ENCODE results near the gene NDUFC1.
"Not testable (repeated sequence)": the region's sequence is repeated elsewhere in the genome, so short reads cannot be mapped to it uniquely, and the experiment has no call there.

NDUFC1 gene

DNA sequence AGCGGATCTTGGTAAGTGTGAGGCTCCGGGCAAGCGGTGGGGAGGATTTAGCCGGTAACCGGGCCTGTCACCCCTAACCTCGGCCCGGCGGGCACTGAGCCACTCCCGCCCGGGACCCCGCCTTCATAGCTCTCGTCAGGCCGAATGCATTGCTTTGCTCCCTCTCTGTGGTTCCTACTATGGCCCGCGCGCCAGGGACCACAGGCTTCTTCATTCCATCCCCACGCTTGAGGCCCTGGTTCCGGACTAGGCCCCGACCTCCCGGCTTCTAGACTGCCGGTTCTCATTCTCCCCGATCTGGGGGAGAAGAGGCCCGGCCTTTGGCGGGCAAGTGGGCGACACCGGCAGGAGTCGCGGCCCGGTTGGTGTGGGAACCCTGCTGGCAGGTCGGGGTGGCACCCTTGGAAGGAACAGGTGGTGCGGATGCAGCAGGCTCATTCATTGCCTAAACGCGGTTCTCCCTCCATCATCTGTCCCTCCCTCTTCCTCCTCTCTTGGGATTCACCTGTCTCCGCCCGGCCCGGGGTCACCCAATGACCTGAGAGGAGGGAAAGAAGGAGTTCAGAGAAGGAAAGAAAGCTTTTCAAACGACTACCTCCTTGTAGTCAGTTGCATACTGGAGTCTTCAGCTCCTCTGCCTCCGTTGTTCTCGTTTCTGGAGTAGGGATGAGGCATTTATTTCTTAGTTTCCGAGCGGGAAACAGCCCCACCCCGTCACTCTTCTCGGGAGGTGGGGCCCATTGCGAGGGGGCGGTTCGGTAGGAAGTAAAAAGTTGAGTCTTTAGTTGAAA lies at the start of gene NDUFC1:
Gene NDUFC1, minus strand, starts transcription at position 657 of the 791 bp plus-strand sequence. CDS start 6,679 bp downstream, outside the sequence.
- DNase-seq, result peak; percentile 22 to 45

DNA sequence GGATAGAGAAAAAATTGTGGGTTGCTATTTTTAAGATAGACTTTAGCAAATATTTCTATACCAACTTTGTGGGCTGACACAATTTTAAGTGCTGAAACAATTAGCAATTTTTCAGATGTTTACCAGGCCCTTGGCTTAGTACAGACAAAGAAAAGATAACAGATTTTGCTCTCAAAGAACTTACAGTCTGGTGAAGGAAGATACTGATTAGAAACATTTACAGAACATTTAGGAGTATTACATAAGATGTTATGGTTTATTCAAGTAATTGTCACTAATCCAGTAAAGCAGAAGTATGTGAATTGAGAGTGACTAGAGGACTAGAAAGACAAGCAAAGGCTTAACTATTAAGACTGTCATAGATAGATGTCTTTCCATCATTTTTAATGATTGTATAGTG lies 35.3 kb upstream of the NDUFC1 start:
- DNase-seq, result no peak

DNA sequence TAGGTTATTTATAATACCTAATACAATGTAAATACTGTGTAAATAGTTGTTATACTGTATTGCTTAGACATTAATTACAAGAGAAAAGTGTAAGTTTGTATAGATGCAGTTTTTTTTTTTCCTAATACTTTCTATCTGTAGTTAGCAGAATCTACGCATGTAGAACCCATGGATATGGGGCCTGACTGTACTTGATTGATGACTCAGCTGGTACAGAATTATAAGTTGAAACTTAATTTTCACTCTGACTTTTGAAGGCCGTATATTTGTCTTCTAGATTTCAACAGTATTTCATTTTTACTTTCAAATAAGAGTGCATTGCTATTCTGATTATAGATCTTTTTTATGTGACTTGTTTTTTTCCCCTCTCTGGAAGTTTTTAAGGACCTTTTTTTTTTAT lies 30.8 kb upstream of the NDUFC1 start:
- no peak for DNase-seq

DNA sequence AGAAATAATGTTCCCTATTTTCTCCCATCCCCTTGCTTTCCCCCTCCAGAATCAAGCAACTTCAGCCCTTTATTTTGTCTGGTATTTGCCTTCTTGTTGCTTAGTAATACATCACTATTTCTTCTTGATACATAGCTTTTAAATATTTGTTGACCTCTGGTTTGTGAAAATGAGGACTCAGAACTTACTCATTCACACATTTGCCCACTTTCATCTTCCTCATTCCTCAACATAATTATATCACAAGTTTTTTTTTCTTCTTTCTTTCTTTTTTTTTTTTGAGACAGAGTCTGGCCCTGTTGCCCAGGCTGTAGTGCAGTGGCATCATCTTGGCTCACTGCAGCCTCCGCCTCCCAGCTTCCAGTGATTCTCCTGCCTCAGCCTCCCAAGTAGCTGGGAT lies 28.9 kb upstream of the NDUFC1 start:
- no peak for DNase-seq

DNA sequence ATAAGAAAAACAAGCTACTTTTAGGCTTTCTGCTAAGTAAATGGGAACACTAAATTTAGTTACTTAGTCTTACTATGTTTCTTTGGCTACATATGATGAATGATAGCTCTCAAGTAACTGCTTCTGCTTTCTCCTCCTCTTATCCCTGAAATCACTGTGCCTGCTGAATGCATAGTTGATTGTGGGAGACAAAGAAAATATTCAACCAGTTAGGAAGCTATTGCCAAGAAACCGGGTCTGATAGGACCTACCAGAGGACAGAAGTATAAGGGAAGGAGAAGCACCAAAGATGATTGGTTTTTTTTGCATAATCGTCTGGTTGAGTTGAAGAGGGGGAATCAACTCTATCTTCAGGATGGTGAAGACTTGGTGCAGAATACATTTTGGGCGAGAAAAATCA lies 28.0 kb upstream of the NDUFC1 start:
- DNase-seq, result no peak

DNA sequence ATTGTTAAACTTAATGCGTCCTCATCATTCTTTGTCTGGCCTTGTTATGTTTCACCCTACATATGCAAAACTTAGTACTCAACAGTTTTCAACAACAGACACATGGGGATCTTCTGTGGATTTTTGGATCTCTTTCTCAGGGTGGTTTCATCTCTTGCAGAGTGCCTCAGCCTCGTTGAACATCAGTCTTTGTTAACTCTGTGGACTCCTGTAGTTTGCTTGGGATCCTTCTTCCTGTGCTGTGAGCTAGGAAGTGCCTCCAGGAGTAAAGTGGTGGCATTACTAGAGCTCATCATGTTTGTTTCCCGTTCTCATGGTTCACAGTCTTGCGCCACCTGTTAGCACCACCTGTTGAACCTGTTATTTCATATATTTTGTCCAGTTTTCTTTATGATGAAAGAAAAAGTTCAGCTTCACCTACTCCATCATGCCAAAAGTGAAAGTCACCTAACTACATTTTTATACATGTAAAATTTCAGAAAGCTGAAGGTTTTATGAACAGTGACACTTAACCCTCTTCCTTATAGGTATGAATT lies 27.5 kb upstream of the NDUFC1 start:
- DNase-seq, result no peak

DNA sequence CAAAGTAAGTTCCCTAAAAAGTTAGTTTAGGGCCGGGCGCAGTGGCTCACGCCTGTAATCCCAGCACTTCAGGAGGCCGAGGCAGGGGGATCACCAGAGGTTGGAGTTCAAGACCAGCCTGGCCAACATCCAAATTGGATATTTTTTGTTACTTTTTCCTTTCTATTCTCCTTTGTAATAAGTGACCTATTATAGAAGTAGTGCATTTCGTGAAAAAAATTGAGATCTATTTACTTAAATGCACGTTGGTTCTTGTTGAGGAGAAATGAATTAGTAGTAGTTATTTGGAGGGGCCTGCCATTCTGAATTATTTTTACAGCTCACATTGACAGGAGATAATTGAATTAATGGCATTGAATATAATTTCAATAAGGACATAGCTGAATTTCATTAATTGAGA lies 22.3 kb upstream of the NDUFC1 start:
- no peak for DNase-seq

DNA sequence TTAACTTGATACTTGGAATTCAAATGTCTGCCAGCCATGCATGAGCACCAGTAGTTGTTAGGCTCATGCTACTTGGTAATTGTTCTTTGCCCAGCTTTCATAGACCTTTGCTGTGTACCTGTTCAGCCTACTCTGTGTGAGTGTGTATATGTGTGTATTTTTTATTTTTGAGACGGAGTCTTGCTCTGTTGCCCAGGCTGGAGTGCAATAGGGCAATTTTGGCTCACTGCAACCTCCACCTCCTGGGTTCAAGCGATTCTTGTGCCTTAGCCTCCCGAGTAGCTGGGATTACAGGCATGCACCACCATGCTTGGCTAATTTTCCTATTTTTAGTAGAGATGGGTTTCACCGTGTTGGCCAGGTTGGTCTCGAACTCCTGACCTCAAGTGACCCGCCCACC lies 20.3 kb upstream of the NDUFC1 start:
- not testable (repeated sequence) for DNase-seq

DNA sequence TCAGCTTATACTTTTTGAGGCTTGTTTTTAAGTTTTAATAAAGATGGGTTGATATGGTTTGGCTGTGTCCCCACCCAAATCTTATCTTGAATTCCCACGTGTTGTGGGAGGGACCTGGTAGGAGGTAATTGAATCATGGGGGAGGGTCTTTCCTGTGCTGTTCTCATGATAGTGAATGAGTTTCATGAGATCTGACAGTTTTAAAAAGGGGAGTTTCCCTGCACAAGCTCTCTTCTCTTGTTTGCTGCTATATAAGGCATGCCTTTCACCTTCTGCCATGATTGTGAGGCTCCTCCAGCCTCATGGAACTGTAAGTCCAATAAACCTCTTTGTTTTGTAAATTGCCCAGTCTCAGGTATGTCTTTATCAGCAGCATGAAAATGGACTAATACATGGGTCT lies 19.8 kb upstream of the NDUFC1 start:
- not testable (repeated sequence) for DNase-seq

DNA sequence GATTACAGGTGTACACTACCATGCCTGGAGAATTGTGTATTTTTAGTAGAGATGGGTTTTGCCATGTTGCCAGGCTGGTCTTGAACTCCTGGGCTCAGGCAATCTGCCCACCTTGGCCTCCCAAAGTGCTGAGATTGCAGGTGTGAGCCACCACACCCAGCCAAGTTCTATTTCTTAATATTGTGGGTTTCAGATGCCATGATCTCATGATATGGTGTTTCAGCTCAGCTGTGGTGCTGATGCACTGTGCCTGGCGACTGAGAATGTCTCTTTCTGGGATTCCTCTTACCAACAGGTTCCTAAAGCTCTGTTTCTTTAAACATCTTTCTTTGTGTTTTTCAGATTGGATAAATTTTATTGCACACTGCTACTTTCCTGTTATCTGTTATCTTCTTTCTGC lies 17.3 kb upstream of the NDUFC1 start:
- no peak for DNase-seq

DNA sequence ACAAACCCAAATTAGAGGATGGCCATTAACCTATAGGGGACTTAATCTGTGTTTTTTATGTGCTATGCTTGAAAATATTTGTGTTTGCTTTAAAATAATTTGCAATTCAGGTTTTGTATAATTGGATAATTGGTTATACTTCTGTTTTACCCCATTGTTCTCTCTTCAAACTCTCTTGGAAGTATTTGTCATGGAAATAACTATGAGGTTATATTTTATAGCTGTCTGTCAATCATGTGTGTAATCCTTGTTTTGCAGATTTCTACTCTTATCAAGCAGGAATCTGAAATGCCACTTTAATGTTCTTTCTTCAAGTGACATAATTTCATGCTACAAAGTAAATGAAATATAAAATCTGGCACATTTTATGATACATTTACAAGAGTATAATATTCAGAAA lies 15.4 kb upstream of the NDUFC1 start:
- DNase-seq, result no peak

DNA sequence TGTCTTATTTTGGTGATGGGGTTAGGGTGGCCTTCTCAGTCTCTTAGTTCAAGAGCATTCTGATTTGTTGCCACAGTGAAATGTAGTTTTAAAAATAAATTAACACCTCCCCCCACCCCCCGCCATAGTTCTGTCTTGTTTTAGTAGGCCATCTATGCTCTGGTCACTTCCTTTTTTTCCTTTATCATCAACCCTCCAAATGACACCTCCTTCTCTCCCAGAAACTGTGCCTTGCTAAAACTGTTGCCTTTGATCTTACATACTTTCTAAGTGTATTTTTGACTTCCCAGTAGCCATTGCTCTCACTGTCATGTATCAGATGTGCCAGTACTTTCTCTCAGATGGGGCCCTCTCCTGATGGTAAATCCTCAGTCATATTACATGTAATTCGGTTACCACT lies 14.5 kb upstream of the NDUFC1 start:
- DNase-seq, result no peak

DNA sequence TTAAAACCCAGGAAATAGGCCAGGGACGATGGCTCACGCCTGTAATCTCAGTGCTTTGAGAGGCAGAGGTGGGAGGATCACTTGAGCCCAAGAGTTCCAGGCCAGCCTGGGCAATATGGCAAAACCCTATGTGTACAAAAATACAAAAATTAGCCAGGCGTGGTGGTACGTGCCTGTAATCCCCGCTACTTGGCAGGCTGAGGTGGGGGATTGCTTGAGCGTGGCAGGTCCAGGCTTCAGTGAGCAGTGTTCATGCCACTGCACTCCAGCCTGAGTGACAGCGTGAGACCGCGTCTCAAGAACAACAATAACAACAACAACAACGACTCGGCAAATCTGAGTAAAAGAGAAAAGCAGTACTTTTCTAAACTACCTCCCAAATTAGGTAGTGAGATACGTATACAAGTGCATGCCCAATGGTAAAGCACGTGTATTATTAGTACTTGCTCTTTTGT lies 13.0 kb upstream of the NDUFC1 start:
- DNase-seq, result no peak

DNA sequence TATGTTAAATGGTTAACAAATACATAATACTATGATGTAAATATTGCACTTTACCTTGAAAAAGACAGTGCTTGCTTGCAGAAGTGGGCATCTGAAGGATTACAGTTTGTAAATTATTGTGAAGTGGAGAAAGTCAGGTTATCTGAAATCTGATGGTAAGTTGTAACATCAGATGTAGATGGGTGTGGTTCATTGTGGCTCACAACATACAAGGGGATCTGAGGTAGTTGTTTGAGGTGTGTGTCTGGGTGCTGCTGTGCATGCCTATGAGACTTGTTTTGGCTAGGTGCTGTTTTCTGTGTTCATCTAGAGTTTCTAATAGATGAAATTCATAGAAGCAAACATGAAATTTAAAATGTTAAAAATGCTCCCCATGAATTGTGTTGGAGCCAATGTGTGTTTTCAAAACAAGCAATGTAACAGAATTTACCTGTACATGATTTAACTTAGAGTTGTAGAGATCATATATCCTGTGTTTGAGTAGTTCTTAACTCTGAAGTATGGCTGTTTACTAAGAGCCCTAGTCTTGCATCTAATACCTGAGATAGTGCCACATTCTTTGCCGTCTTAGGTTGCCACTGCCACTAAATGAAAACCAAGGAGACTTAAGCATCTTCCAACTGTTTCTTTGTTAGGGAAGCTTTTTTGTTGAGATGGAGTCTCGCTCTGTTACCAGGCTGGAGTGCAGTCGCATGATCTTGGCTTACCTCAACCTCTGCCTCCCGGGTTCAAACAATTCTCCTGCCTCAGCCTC lies 11.9 kb upstream of the NDUFC1 start:
- DNase-seq, result no peak

DNA sequence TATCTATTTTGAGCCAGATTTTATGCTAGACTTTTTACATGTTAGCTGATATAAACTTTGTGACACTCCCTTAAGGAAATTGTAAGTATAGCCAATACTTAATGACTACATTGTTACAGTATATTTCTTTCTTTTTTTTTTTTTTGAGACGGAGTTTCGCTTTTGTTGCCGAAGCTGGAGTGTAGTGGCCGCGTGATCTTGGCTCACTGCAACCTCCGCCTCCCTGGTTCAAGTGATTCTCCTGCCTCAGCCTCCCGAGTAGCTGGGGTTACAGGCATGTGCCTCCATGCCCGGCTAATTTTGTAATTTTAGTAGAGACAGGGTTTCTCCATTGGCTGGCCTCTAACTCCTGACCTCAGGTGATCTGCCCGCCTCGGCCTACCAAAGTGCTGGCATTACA lies 11.1 kb upstream of the NDUFC1 start:
- DNase-seq, result not testable (repeated sequence)

DNA sequence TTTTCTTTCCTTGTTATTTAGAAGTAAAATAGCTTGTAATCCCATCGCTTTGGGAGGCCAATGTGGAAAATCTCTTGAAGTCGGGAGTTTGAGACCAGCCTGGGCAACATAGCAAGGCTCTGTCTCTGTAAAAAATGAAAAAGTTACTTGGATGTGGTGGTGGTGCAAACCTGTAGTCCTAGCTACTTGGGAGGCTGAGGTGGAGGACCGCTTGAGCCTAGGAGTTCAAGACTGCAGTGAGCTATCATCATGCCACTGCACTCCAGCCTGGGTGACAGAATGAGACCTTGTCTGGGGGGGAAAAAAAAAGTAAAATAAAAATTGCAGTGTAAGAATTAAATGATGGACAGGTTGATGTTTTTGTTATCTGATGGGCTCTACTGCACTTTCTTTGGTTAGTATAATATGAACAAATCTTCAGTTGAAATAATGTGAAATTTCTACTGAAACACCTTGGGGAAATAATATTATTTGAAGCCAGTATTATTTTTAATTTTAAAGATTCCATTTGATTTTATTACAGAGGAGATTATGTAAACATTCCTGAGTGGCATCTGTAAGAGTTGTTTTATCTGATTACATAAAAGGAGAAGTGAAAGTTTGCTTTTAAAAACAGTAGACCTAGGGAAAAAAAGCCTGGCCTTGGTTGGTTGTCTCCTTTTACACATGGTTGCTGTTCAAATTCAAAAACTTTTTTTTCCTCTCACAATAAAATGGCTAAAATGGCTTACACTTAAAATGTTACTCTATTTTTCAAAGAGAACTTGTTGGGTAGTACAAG lies 10.5 kb upstream of the NDUFC1 start:
- no peak for DNase-seq

DNA sequence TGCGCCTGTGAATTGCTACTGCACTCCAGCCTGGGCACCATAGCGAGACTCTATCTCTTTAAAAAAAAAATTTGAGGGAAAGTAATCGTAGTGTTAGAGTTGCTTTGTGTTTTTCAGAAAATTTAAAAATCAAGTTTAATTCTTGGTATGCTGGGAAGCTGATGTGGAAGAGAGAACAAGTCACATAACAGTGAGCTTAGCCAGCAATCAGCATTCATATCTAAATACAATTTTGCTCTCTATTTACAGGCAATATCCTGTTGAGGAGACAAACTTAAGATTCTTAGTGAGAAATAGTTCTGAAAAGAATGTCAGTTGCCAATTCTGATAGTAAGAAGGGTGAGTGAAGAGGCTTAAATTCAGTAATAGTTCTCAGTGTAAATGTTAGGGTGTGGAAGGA lies 9.6 kb upstream of the NDUFC1 start:
- DNase-seq, result no peak

DNA sequence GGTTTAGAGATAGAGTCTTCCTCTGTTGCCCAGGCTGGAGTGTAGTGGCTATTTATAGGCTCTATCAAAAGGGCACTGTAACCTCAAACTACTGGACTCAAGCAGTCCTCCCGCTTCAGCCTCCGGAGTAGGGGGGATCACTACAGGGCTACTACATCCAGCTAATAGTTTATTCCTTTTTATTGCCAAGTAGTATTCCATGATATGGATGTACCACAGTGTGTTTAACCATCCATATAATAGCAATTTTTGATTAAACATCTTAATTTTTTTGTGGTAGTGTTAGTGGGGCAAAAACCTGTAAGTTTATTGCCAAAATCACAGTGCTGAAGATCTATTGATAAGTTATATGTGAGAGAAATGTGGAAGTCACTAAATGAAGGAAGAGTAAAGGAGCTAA lies 2.6 kb upstream of the NDUFC1 start:
- no peak for DNase-seq

DNA sequence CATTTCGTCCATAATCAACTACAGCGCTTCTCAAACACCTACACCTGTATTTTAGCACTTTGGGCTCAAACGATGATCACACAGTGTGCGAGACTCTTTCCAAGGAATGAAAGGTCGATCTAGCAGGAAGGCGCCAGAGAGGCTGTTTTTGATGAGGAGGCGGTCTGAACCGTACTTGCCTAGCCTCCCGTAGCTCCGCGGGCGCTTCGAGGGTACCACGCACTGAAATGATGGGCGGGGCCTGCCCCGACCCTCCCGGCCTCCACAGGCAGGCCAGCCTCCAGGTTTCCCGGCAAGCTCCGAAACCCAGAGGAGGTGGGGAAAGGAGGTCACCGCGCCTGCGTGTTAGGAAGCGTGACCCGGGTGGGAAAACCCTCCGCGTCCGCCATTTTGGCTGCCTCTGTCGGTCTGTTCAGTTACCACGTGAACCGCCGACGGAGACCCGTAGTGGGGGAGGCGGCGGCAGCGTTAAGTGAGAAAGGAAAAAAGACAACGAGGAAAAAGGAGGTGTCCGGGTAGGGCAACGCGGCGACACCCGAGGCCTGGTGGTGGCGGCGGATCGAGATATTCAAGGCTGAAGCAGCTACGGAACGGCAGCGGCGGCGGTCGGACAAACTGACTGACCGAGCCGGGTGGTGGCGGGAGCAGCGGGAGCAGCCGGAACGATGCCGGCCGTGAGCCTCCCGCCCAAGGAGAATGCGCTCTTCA lies 1.0 kb downstream of the NDUFC1 start, which contains the start of gene NAA15:
Gene NAA15, plus strand, starts transcription at position 393 of the 708 bp plus-strand sequence. Its CDS starts 273 bp downstream, at position 666.
- DNase-seq, result peak; percentile 88 to 95

DNA sequence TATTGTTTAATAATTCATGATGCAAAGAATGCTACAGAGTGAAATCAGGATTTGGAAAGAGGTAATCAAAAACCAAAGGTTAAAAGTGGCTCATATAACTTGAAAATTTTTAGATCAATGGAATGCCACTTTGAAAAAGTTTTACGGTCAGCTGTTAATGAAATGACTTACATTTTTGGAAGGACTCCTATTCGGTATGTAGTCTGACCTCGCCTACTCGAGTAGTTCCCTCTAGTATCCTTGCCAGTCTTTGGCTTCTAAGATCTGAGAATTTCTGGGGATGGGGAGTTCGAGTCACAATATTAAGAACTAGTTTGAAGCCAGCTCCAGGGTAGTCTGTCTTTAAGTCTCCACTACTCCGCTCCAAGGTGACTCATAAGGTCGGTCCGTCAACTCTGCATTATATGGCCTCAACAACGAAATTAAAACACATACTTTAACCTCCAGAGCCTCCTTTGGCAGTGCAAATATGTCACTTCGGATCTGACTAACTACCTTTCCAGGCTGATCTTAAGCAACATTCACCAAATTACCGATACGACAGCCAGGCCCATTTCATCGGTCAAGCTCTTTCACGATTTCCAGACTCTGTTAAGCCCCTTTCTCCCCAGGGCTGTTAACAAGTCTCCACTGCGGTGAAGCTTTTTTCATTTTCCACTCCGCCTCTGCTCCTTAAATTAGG lies 1.7 kb downstream of the NDUFC1 start:
- peak in 1 of 2 experiments; percentile 66 for DNase-seq

DNA sequence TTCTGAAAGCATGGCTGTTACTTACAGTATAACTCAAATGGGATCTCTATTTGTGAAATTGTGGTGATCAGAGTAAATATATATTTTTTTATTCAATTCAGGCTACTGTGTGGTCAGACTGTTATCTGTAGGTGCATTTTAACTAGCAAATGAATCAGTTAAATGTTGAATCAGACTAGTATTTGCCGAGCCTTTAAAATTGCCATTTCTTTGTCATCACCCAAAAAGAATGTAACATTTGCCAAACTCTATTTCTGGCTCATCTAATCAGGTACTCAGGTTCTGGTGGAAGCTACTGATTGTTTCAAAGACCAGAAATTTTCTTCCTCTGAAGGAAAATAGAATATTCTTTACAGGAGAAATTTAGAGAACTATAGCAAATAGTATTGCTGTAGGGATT lies 2.7 kb downstream of the NDUFC1 start:
- no peak for DNase-seq

DNA sequence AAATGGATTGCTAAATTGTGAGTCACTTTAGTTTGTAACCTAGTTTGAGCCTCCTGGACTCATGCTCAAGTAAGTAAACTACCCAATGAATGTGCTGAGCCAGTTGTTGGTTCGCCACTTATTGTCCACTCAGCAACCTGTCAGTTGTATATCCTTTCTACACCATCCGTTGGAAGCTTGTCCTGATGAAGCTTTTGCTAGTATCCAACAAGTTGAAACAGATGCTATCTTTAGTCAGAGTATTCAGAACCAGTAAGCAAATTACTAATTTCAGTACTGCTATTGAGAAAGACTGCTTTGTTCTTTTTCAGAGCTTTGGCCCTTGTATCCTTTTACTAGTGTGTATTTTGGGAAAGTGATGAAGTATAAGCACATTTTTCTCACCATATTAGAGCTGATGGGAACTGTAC lies 5.3 kb downstream of the NDUFC1 start:
- DNase-seq, result peak in 1 of 2 experiments; percentile 7
